ENCODE measurements around the gene TEX19. TPM values are rescaled to one million over a fixed set of nuclear protein-coding genes. Genes with fewer than 3 reads are reported as not detected.
"Not testable (repeated sequence)": the region's sequence is repeated elsewhere in the genome, so short reads cannot be mapped to it uniquely, and the experiment has no call there.

Gene TEX19
- total RNA-seq, 4 donors from 2014 or later, result not detected

DNA sequence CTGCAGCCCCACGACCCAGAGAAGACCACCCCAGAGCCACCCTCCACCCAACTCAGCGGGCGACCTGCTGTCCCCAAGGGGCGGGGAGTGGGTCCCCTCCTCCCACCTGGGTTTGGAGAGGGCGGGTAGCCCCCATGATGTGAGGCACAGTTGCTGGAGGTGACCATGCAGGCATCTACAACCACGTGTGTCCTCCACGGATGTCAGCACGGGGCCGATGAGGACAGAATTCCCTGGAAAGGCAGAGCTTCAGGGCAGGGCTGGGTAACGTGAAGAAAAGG lies 19.6 kb downstream of the TEX19 start:
- Histone ChIP-seq H3K36me3 (no peaks in the 10 kb centered on the region), H3K27ac (replicated peaks in 1 of 4) (no peak overlapping the region), H3K27me3 (peaks cover 0 to 88% (median 33%) of the 10 kb centered on the region in 4 donors), H3K4me1 (peaks cover 0 to 24% (median 2%) of the 10 kb centered on the region in 4 donors), H3K9me3 (no peaks in the 10 kb centered on the region), H3K4me3 (no peak overlapping the region)
- no peak for DNase-seq (ENCODE audit: extremely low spot score)
- 70% methylated on average over 10 of the region's 10 CpGs for WGBS
- intact Hi-C loops (cut with DNase I), result no loop called here
- TF ChIP-seq POLR2AphosphoS5 (IDR thresholded peaks at IDR 0.05) (no peak), POLR2A (IDR thresholded peaks at IDR 0.05; ENCODE audit: low read depth) (no peak), EP300 (IDR thresholded peaks at IDR 0.05) (no peak)
- TF ChIP-seq, protein P1, sequence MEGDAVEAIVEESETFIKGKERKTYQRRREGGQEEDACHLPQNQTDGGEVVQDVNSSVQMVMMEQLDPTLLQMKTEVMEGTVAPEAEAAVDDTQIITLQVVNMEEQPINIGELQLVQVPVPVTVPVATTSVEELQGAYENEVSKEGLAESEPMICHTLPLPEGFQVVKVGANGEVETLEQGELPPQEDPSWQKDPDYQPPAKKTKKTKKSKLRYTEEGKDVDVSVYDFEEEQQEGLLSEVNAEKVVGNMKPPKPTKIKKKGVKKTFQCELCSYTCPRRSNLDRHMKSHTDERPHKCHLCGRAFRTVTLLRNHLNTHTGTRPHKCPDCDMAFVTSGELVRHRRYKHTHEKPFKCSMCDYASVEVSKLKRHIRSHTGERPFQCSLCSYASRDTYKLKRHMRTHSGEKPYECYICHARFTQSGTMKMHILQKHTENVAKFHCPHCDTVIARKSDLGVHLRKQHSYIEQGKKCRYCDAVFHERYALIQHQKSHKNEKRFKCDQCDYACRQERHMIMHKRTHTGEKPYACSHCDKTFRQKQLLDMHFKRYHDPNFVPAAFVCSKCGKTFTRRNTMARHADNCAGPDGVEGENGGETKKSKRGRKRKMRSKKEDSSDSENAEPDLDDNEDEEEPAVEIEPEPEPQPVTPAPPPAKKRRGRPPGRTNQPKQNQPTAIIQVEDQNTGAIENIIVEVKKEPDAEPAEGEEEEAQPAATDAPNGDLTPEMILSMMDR (IDR thresholded peaks at IDR 0.05), result no peak

DNA sequence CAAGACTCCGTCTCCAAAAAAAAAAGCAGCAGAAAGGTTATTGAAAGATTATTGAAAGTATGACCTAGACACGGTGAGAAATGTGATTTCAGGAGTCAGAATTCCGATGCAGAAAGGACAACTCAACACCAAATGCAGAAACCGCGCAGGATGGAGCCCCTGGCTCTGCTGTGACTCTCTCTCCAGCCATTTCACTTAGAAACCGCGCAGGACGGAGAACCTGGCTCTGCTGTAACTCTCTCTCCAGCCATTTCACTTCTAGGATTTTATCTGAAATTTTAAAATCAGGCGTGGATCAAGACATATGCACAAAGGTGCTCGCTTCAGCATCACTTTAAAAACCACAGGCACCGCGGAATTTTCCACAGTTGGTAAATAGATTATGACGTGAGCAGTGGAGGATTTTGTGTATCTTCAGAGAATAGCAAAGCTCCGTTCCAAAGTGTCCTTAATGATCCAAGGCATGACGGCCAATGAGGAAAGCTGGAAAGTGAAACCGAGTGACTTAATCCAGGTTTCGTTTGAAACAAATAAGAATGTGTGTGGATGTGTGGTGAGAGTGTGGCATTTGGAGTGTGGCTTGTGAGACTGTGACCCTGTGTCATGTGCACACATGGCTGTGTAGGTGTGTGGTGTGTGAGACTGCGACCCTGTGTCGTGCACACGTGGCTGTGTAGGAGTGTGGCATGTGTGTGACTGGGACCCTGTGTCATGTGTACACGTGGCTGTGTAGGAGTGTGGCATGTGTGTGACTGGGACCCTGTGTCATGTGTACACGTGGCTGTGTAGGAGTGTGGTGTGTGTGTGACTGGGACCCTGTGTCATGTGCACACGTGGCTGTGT lies 22.0 kb downstream of the TEX19 start:
- Histone ChIP-seq H3K9me3 (no peaks in the 10 kb centered on the region), H3K27me3 (peaks cover 0 to 88% (median 30%) of the 10 kb centered on the region in 4 donors)
- intact Hi-C loops (cut with DNase I), result no loop called here

DNA sequence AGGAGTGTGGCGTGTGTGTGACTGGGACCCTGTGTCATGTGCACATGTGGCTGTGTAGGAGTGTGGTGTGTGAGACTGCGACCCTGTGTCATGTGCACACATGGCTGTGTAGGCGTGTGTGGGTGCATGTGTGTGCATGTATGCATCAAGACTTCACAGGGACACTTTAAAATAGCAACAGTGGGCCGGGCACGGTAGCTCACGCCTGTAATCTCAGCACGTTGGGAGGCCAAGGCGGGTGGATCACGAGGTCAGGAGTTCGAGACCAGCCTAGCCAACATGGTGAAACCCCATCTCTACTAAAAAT lies 22.6 kb downstream of the TEX19 start:
- DNase-seq (ENCODE audit: extremely low spot score); intact Hi-C loops (cut with DNase I); H3K4me3 ChIP-seq; H3K36me3 ChIP-seq; H3K27ac ChIP-seq (replicated peaks in 1 of 4); H3K9me3 ChIP-seq: not testable (repeated sequence)
- Histone ChIP-seq H3K4me1 (peaks cover 14 to 42% (median 22%) of the 10 kb centered on the region in 4 donors), H3K27me3 (peaks cover 0 to 88% (median 29%) of the 10 kb centered on the region in 4 donors)
- 68% methylated on average over 9 of the region's 10 CpGs for WGBS

More for the DNA sequence above, 22.0 kb downstream of the TEX19 start:
- DNase-seq (ENCODE audit: extremely low spot score), result no peak
- peaks cover 14 to 36% (median 18%) of the 10 kb centered on the region in 4 donors for H3K4me1 ChIP-seq
- TF ChIP-seq EP300 (IDR thresholded peaks at IDR 0.05), result no peak
- TF ChIP-seq POLR2A (IDR thresholded peaks at IDR 0.05; ENCODE audit: low read depth), result no peak
- TF ChIP-seq POLR2AphosphoS5 (IDR thresholded peaks at IDR 0.05), result no peak
- TF ChIP-seq, protein P1 (IDR thresholded peaks at IDR 0.05), result no peak
- H3K4me3 ChIP-seq, result no peak overlapping the region
- no peaks in the 10 kb centered on the region for H3K36me3 ChIP-seq
- WGBS, result 61% methylated on average over 23 of the region's 23 CpGs
- no peak overlapping the region for H3K27ac ChIP-seq (replicated peaks in 1 of 4)

DNA sequence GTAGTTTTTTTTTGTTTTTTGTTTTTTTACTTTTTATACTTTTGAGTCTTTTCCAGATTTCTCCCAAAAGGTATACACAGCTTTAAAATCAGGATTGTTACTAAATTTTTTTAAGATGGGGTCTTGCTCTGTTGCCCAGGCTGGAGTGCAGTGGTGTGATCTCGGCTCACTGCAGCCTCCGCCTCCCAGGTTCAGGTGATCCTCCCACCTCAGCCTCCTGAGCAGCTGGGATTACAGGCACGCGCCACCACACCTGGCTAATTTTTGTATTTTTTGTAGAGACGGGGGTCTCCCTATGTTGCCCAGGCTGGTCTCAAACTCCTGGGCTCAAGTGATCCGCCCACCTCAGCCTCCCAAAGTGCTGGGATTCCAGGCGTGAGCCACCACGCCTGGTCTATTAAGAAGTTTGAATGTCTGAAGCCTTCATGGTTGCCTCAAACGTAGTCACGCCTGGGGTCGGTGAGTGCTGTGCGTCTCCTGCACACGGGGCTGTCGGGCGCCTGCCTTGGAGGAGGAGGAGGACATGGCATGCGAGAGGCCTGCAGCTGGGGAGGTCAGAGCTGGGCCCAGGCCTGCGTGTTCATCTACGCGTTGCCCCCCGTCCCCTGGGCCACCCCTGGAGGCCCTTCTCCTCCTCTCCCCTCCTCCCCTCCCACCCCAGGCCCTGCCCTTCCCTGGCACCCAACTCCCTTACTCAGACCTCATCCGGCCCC lies 23.3 kb downstream of the TEX19 start:
- DNase-seq (ENCODE audit: extremely low spot score); H3K9me3 ChIP-seq; H3K36me3 ChIP-seq; intact Hi-C loops (cut with DNase I); H3K4me3 ChIP-seq; H3K27ac ChIP-seq (replicated peaks in 1 of 4): not testable (repeated sequence)
- peaks cover 14 to 46% (median 29%) of the 10 kb centered on the region in 4 donors for H3K4me1 ChIP-seq
- H3K27me3 ChIP-seq, result peaks cover 0 to 95% (median 34%) of the 10 kb centered on the region in 4 donors
- 80% methylated on average over 21 of the region's 21 CpGs for WGBS

DNA sequence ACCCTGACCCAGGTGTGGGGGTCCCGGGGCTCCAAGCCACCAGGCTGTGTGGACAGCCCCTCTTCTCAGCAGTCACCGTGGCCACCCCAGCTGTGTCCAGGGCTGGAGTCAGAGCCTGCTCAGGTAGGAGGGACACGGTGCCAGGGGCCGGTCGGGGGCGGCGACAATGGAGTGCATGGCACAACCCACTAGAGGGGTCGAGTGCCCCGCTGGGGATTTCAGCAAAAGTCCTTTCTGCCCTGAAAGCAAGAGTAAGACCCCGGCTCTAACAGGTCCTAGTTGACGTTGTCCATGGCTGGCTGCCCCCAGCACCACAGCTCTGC lies 23.8 kb downstream of the TEX19 start:
- Histone ChIP-seq H3K27ac (replicated peaks in 1 of 4) (no peak overlapping the region), H3K4me3 (no peak overlapping the region), H3K27me3 (peaks cover 0 to 95% (median 33%) of the 10 kb centered on the region in 4 donors), H3K9me3 (no peaks in the 10 kb centered on the region), H3K36me3 (no peaks in the 10 kb centered on the region), H3K4me1 (peaks cover 14 to 46% (median 29%) of the 10 kb centered on the region in 4 donors)
- intact Hi-C loops (cut with DNase I), result no loop called here
- TF ChIP-seq POLR2AphosphoS5 (IDR thresholded peaks at IDR 0.05) (no peak), POLR2A (IDR thresholded peaks at IDR 0.05; ENCODE audit: low read depth) (no peak), EP300 (IDR thresholded peaks at IDR 0.05) (no peak)
- TF ChIP-seq, protein P1 (IDR thresholded peaks at IDR 0.05), result no peak
- WGBS, result 67% methylated on average over 5 of the region's 11 CpGs
- no peak for DNase-seq (ENCODE audit: extremely low spot score)

Measured in esophagus muscularis mucosa (tissue), 4 donors.